ENCODE data around the gene RFXANK.
"Not testable (repeated sequence)": the region's sequence is repeated elsewhere in the genome, so short reads cannot be mapped to it uniquely, and the experiment has no call there.

Gene RFXANK

DNA sequence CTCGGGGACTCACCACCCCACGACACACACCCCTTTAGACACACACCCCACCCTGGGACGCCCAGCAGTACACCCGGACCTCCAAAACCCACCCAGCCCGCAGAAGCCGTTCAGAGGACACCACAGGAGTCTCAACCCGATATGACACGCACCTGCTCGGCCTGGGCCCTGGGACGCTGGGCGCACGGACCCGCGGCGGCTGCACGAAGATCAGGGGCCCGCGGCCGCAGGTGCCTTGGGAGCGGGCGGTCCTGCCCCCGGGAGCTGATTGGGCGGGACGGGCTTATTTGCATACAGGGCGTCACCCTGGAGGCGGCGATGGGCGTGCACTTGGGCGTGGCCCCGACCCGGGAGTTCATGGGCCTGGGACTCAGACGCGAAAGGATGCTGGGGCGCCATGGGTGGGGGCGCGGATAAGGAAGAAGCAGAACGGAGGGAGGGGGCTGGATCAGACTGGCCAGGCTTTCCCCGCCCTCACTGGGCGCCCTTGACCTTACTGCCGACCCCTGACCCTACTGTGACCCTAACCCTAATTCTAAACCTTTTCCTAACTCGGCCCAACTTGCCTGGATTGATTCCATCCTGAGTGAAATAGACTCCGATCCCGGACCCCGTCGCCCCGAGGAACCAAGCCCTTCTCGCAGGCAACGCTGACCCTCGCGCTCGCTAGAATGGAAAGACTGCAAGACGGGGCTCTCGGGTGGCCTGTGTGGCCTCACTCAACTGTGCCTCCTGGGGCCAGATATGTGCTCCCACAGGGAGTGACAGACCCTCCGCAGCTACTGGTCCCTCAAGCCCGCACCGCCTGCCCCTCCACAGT, 21.8 kb upstream of the RFXANK start, which contains the start of gene MEF2B:
Gene MEF2B, minus strand, starts transcription at position 211 of the 820 bp plus-strand sequence. CDS start 19,528 bp downstream, outside the sequence.
- peak; percentile 66 for DNase-seq (ENCODE audit: low read depth)

DNA sequence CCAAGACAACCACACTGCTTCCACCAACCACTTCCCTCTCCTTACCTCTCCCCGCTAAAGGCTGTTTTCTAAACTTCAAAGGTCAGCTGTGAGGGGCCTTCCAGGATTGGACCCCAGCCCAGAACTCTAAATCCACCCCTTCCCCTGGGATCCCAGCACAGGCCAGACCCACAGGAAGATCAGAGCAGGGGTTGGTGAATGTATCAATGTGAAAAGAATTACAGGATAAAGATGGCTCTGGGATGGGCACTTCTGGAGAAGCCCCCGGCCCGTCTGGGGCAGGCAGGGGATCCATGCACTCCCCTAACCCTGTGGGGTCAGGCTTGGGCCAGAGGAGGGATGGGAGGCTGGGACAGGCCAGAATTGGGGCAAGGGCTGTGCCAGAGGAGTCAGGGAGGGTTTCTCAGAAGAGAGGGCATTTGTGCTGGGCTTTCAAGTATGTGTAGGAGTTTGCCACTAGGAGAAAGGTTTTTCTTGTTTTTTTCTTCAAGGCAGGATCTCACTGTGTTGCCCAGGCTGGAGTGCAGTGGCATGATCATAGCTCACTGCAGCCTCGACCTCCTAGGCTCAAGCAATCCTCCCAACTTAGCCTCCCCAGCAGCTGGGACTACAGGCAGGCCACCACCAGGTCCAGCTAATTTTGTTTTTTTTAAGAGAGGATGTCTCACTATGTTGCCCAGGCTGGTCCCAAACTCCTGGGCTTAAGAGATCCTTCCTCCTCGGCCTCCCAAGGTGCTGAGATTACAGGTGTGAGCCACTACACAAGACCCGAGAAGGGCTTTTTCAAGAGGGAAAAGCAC, 21.0 kb upstream of the RFXANK start:
- no peak for DNase-seq (ENCODE audit: low read depth)

DNA sequence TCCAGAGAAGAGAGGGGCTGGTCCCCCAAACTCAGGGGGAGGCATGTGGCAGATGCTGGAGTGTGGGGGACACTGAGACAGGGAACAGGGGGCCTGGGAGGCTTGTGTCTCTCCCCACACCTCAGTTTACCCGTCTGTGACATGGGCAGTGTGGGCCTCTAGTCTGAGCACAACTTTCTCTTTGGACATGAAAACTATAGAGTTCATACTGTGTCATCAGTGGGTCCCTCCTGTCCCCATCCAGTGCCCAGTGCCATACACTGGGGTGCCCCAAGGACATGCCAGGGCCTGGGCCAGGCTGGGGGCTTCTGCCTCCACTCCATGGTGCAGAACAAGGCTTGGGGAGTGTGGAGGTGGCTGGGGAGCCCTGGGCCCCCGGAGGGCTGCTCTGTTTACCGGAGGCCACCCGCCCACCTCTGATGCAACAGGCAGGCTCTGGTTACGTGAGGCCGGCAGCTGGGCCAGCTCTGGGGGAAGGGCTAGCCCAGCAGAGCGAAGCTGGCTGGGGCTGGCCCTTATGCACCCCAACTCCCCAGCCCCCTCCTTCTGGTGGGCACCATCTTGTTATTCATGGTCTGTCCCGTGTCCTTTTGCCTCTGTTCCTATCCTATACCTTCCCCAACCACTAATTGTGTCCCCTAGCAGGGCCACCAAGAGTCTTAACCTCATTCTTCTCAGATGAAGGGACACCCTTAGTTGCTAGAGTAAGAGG, 20.1 kb upstream of the RFXANK start:
- no peak for DNase-seq (ENCODE audit: low read depth)

DNA sequence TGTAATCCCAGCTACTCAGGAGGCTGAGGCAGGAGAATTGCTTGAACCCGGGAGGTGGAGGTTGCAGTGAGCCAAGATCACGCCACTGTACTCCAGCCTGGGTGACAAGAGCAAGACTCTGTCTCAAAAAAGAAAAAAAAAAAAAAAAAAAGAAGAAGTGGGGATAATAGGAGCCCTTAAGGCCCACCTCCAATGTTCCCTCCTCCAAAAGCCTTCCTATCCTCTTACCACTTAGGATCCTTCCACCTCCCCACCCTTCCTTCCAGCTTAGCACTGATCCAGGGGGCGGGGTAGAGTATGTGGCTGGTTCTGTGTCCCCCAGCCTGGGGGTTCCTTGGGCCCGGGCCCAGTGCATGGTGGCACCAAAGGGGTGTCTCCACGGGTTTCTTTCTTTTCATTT, 18.8 kb upstream of the RFXANK start:
- not testable (repeated sequence) for DNase-seq (ENCODE audit: low read depth)

DNA sequence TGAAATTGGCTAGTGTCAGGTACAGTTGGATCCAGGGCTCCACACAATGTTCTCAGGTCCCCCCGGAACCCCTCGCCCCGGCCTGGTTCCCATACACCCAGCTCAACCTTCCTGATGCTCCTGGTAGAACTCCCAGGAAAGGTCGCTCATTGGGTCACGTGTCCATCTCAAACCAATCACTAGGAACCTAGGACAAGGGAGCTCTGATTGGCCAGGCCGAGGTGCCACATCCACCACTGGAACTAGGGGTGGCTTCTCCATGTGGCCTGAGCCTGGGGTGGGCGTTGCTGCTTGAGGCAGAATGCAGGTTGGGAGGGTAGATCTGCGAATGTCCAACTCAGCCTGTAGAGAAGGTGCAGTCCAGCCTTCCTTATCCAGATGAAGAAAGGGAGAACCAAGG, 15.1 kb upstream of the RFXANK start:
- no peak for DNase-seq (ENCODE audit: low read depth)

DNA sequence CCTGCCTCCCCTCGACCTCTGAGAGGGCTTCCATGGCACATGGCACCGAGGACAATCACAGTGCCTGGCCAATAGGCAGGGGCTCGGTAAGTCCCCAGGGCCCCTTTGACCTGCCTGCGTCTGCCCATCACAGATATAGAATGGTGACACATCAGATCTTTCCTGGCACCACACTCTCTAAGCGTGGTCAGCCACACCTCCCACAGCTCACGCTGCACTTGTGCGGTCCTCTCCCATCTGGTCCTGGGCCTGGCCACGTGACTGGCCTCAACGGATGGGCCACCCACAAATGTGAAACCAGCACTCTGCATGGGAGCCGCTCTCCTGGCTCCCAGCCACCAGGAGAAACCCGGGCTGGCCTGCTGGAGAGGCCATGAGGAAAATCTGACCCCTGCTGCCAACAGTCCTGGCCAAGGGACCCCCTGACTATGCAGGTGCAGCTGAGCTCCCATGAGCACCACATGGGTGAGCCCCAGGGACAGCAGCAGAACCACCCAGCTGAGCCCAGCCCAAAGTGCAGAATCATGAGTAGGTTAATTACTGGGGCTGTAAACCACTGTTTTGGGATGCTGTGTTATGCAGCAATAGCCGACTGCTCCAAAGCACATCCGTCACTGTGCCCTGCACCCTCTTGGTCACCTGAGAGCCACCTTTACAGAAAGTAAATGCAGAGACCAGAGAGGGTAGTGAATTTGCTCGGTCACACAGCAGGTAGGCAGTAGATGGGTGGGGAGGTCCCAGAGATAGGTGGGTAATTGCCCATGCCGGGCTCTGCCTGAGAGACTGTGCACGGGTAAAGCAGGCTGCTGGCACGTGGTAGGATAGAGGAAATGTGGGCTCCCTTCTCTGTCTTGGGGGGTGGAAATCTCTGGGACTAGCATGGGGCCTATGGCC, 12.3 kb upstream of the RFXANK start:
- DNase-seq (ENCODE audit: low read depth) = no peak

DNA sequence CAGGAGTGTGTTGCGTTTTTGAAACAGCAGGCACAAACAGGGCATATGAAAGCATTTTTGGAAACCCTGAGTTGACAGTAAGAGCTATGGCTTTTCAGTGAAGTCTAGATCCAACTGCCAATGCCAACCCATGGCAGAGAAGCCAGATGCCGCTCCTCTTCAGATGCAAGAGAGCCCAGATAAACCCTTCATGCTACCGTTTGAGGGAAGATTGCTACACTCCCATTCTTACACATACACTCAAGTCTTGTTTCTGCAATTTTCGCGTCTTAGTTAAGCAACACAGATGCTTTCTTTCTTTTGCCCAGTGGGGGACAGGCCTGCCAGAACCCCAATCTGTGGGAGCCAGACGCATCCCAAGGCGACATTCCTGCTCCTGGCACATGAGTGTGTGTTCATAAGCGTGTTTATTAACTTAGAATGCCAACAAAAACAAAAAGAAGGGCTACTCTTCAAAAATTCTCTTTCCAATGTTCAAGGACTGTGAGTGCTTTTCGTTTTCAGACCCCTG, 10.5 kb upstream of the RFXANK start:
- no peak for DNase-seq (ENCODE audit: low read depth)

DNA sequence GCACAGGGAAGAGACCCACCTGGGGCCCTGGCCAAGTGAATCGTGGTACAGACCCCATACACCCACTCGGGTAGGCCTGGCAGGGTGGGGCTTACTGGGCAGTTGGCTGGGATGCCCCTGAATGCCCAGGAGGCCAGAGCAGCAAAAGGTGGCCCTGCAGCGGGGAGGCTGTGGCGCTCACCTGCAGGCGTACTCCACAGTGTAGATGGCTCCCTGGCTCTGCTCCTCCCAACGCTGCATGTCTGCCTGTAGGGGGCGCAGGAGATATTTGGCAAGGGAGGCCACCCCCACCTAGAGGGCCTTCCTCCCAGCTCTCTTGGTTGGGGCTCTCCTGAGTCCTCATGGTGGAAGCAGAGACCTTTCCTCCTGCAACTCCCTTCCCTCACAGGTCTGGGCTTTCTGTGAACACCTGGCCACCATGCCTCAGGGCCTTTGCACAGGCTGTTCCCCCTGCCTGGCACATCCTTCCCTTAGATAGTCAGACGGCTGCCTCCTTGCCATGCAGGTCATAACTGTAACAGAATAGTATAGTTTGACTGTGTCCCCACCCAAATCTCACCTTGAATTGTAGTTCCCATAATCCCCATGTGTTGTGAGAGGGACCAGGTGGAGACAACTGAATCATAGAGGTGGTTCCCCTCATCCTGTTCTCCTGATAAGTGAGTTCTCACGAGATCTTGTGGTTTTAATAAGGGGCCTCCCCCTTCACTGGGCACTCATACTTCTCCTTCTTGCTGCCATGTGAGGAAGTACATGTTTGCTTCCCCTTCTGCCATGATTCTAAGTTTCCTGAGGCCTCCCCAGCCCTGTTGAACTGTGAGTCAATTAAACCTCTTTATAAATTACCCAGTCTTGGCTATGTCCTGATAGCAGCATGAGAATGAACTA, 6.0 kb upstream of the RFXANK start:
- DNase-seq (ENCODE audit: low read depth) = peak; percentile 60

DNA sequence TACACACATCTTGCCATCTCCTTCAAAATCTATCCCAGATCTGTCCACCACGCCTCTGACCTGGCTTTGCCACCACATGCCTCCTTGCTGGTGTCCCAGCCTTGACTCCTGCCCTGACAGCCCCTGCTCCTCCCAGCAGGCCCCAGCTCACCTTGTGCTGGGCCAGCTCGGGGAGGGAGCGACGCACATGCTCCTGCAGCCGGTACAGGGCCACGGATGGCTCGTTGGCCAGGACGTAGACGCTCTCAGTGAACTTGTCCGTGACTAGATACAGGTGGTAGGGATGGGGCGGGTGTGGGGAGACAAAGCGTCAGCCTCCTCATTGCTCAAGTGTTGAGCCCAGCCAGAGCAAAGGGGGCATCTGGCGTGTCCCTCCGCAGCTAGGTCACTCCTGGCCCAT, 5.3 kb upstream of the RFXANK start:
- no peak for DNase-seq (ENCODE audit: low read depth)

DNA sequence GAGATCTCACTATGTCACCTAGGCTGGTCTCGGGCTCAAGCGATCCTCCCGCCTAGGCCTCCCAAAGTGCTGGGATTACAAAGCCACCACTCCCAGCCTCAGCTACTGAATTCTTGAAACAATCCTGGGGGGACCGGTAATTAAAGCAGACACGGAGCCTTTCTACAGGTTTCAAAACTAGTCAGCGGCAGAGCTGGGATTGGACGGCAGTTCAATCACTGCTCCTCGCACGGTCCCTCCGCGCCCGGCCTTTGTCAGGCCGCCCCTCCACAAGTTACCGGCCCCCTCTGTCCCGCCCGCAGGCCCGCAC, 335 bp upstream of the RFXANK start:
- DNase-seq (ENCODE audit: low read depth) = no peak

DNA sequence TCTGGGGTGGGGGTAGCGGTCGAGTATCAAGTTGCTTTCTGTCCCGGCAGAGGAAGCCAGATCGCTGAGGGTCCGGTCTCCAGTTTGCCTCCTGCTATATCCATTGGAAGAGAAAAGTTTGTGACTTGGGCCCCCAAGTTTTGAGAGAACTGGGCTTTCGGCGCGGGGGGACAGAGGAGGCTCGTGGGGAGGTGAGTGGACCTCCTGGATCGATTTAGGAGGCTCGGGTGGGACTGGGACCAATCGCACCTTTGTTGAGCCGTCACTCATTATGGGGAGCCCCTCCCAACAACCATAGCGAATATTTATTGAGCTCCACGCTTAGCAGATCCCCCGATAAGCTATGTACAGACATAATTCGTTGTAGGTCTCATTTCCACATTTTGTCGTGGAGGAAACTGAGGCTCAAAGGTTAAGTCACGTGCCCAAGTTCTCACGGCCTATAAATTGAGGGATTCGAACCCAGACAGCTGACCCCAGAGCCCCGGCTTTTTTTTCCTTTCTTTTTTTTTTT, 909 bp downstream of the RFXANK start:
- no peak for DNase-seq (ENCODE audit: low read depth)

DNA sequence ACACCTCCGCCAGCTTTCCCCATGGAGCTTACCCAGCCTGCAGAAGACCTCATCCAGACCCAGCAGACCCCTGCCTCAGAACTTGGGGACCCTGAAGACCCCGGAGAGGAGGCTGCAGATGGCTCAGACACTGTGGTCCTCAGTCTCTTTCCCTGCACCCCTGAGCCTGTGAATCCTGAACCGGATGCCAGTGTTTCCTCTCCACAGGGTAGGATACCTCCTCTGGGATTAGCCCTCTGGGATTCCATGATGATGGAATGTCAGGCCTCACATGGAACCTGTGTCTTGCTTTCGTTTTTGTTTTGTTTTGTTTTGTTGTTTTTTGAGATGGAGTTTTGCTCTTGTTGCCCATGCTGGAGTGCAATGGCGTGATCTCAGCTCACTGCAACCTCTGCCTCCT, 1.9 kb downstream of the RFXANK start:
- no peak for DNase-seq (ENCODE audit: low read depth)

DNA sequence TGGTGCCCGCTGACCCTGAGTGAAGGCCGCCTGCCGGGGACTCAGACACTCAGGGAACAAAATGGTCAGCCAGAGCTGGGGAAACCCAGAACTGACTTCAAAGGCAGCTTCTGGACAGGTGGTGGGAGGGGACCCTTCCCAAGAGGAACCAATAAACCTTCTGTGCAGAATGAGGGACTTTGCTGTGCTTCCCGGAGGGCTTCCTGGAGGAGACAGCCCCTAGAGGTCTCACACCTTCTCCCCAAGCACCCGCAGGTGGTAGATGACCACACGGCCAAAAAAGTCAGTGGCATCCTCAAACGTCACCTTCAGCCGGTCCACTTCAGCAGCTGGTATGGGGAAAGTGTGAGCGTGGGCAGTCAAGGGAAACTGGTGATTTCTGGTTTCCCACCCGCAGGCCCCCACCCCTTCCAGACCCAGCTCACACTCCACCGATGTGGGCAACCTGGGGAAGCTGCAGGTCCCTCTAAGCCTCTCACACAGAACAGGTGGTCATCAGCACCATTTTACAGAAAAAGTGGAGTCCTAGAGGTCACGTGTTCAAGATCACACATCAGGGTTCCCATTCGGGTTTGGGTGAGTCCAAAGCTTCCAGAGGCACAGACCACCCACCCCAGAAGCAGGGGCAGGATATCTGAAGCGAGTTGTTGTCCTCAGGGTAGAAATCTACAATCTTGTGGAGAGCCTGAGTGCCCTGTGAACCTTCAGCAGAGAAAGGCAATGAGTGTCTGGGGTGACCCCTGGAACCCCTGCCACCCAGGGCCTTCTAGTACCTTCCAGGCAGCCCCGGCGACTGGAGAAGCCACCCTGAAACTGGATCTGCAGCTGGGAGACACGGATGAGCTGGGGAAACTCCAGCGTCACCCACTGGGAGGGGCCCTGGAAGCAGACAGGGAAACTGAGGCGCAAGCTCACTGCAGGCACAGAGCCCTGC, 9.9 kb downstream of the RFXANK start:
- no peak for DNase-seq (ENCODE audit: low read depth)

DNA sequence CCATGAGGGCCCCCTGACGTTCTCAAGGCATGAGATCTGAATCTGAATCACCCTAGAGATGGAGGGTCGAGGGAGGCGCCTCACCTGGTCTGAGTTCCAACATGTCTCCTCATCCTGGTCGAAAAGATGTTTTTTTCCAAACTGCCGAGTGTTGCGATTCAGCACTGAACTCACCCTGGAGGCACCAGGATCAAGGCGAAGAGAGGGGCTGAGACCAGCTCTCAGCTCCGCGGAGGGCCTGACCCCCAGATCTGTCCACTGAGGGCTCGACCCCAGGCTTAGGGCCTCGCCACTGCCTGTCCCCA, 10.6 kb downstream of the RFXANK start:
- no peak for DNase-seq (ENCODE audit: low read depth)

DNA sequence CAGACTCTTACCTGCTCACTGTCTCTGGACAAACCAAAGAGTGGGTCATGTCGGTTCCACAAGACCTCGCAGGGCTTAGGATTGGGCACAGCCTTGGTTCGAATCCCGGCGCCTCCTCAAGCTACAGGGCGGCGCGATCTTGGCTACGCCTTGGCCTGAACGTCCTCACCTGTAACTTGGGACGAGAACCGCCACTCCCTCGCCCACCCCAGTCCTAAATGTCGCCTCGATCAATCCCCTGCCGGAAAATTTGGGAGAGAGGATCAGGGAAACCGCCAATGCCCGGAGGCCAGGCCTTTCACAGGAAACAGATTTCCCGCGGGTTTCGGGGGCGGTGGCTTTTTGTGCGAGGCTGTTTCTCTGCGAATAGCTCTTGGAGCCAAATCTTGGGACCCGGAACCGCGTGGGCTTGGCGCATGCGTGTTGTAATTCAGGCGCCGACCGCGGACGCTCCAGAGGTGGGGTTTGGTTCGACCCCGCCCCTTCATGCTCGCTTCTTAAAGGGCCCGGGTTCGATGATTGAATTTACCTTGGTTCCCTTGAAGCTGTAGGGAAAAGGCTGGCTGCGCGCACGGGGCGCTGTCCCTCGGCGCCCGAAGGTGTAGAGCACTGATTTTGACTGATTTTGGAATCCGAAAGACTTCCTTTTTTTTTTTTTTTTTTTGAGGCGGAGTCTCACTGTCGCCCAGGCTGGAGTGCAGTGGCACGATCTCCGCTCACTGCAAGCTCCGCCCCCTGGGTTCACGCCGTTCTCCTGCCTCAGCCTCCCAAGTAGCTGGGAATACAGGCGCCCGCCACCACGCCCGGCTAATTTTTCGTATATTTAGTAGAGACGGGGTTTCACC, 11.2 kb downstream of the RFXANK start, which contains the start of gene NR2C2AP:
Gene NR2C2AP, minus strand, starts transcription at position 403 of the 845 bp plus-strand sequence. Its CDS starts 354 bp downstream, at position 49.
- DNase-seq (ENCODE audit: low read depth) = peak; percentile 89

DNA sequence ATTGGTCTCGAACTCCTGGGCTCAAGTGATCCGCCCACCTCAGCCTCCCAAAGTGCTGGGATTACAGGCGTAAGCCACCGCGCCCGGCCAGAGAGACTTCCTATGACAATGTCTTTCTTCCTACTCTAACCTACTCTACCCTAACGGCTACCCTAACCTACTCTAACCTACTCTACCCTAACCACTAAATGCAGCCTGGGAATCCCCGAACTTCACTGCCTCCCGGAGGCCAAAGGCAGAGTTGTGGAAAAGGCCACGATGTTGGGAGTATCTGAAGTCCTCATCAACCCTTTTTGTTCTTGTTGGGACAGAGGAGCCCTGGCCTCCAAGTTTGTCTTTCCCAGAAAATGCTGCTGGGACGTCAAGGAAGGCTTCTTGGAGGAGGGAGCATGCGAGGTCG, 12.1 kb downstream of the RFXANK start:
- DNase-seq (ENCODE audit: low read depth) = no peak

DNA sequence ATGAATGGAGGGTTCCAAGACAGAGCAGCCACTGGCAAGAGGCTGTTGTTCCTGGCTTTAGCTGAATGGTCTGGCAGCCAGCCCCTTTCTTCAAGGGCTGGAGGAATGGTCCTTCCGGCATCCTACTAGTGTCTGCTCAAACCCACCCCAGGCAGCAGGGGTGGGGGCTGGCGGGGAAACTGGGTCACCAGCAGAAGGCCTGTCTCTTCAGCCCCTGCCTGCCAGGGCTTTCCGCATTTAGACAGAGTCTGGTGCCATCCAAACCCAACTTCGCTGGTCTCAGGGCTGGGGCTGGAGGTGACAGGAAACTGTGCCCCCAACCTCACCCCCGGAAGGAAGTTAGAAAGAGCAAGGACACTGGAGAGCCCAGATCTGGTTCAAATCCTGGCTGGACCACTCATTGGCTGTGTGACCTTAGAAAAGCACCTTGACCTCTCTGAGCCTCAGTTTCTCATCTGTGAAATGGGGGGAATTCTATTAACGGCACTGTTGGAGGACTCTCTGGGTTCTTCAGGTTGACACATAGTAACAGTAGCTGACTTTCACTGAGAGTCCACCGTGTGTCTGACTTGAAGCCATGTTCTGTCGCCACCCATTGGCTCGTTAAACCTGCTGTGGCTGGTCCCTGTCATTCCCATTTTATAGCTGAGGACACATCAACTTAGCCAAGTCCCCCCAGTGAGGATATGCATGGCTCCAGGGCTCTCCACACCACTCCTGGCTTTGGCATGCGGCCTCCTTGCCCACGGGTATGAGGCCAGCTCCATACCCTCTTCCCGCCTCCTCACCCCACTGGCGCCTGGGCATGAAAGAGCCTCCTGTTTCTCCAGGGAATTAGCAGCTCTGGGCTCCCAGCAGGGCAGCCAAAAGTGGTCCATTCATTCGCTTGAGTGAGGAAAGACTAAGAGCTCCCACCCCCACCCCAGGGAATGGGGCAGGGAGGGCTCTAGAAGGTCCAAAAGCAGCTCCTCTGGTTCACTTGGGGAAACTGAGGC, 13.7 kb downstream of the RFXANK start:
- DNase-seq (ENCODE audit: low read depth) = no peak

Data from activated T-cell treated with anti-CD3 and anti-CD28 coated beads for 1 hour (primary cell).